Neural progenitor cell (in vitro differentiated cells): ENCODE results near the gene TRIM47. TPM values are rescaled to one million over a fixed set of nuclear protein-coding genes. Genes with fewer than 3 reads are reported as not detected.

ENCODE experiments used
- DNase-seq: peaks from one replicate; pipeline ENCODE4 v3.0.0-alpha.2; 2016; ENCODE audit warnings: low spot score
- H2AFZ ChIP-seq: fragments of 200-600 bp; sonication (generic); replicated peaks from 2 replicates; pipeline ENCODE4 v1.6.1; 2016; ENCODE audit warnings: antibody characterized with exemption
- H3F3A ChIP-seq: fragments of 200-600 bp; sonication (generic); 2 replicates; pipeline ENCODE4 v1.6.1; 2016; ENCODE audit warnings: antibody characterized with exemption, low read depth
- H3K27ac ChIP-seq: fragments of 200-600 bp; sonication (generic); 2 replicates; pipeline ENCODE4 v1.5.1; 2016; ENCODE audit warnings: mild to moderate bottlenecking
- H3K27me3 ChIP-seq: fragments of 200-600 bp; sonication (generic); 2 replicates; pipeline ENCODE4 v1.6.1; 2016; ENCODE audit warnings: mild to moderate bottlenecking, moderate library complexity
- H3K36me3 ChIP-seq: fragments of 200-600 bp; sonication (generic); 2 replicates; pipeline ENCODE4 v1.5.1; 2016
- H3K4me1 ChIP-seq: fragments of 200-600 bp; sonication (generic); 2 replicates; pipeline ENCODE4 v1.6.1; 2016; ENCODE audit warnings: mixed run types
- H3K4me2 ChIP-seq: fragments of 200-600 bp; sonication (generic); 2 replicates; pipeline ENCODE4 v1.6.1; 2016
- H3K4me3 ChIP-seq: fragments of 200-600 bp; sonication (generic); 2 replicates; pipeline ENCODE4 v1.5.1; 2016
- H3K79me2 ChIP-seq: fragments of 200-600 bp; sonication (generic); 2 replicates; pipeline ENCODE4 v1.6.1; 2016; ENCODE audit warnings: low read depth
- H3K9ac ChIP-seq: fragments of 200-600 bp; sonication (generic); 2 replicates; pipeline ENCODE4 v1.6.1; 2016
- H3K9me3 ChIP-seq: fragments of 200-600 bp; sonication (generic); 2 replicates; pipeline ENCODE4 v1.5.1; 2016; ENCODE audit warnings: low read depth
- H4K20me1 ChIP-seq: fragments of 200-600 bp; sonication (generic); 2 replicates; pipeline ENCODE4 v1.6.1; 2016; ENCODE audit warnings: low read depth
- H3K27ac Mint-ChIP-seq: 3 replicates; pipeline ENCODE4 v1.8.0; 2021; ENCODE audit warnings: mixed read lengths
- H3K27me3 Mint-ChIP-seq: 2 replicates; pipeline ENCODE4 v1.8.0; 2022; ENCODE audit warnings: low read depth, mild to moderate bottlenecking, inconsistent platforms, moderate library complexity, mixed read lengths; ENCODE audit not compliant: insufficient read depth
- H3K36me3 Mint-ChIP-seq: 3 replicates; pipeline ENCODE4 v1.8.0; 2021; ENCODE audit warnings: mixed read lengths
- H3K4me1 Mint-ChIP-seq: 3 replicates; pipeline ENCODE4 v1.8.0; 2021; ENCODE audit warnings: mixed read lengths
- H3K4me3 Mint-ChIP-seq: 3 replicates; pipeline ENCODE4 v1.8.0; 2021; ENCODE audit warnings: mild to moderate bottlenecking, moderate library complexity, mixed read lengths
- H3K9me3 Mint-ChIP-seq: 3 replicates; pipeline ENCODE4 v1.8.0; 2020; ENCODE audit warnings: mixed read lengths
- EZH2 ChIP-seq: fragments of 200-600 bp; sonication (generic); IDR thresholded peaks from 2 replicates; pipeline ENCODE4 v1.6.1; 2017; ENCODE audit warnings: antibody characterized with exemption, mild to moderate bottlenecking, moderate library complexity
- EZH2phosphoT487 ChIP-seq: fragments of 200-600 bp; sonication (generic); IDR thresholded peaks from 2 replicates; pipeline ENCODE4 v1.6.1; 2017; ENCODE audit warnings: antibody characterized with exemption
- total RNA-seq: library from RNA; depleted of rRNA; stranded (reverse); fragments of >200 nt; gene quantifications from 2 replicates; pipeline ENCODE4 v1.2.3, GENCODE V29; 2015; ENCODE audit warnings: low replicate concordance
- TF ChIP-seq, protein P1 (sequence below): fragments of 200-600 bp; sonication (generic); IDR thresholded peaks from 2 replicates; pipeline ENCODE4 v1.5.1; 2017; ENCODE audit warnings: antibody characterized with exemption, mild to moderate bottlenecking

TRIM47 gene
- total RNA-seq, 1 donor from 2014 or later: 1.3 TPM

DNA sequence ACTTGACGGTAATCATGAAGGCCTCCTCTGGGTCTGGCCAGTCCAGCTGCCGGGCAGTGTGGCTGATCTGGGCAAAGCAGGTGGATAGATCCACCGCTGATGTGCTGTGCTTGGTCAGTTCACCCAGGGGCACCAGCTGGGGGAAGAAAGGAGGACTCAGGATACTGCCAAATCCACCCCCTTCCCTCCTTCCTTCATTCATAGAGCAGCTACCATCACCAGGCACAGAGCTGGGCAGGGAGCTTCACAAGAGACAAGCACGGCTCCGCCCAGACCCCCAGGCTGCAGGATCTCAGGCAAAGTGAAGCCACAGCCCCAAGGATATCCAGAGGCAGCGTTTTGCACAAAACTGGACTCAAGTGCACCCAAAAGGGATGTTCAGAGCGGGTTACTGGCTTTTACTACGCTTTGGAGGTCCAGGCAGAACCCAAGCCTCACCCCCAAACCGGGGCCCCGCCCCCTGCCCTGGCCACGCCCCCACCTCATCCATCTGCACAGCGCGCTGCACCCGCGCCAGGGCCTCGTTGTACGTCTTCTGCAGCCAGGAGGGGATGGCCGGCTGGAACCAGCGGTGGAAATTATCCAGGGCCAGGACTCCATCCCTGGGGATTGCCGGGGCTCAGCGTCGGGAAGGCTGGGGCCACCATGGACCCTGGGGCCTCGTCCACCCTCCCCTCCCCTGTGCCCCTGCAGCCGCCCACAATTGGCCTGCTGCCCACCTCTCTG is 43.3 kb downstream of the TRIM47 start:
- no peaks in the 10 kb centered on the region for H3K36me3 ChIP-seq
- H3K27me3 ChIP-seq: no peaks in the 10 kb centered on the region
- peak; percentile 45 for DNase-seq
- Mint-ChIP-seq H3K4me1 (peaks cover 12% of the 10 kb centered on the region), H3K9me3 (no peaks in the 10 kb centered on the region), H3K36me3 (no peaks in the 10 kb centered on the region), H3K27me3 (peaks cover 5% of the 10 kb centered on the region), H3K4me3 (no peak overlapping the region), H3K27ac (no peak overlapping the region)
- H3K9ac ChIP-seq: no peak overlapping the region
- peaks cover 11% of the 10 kb centered on the region for H3K4me1 ChIP-seq
- TF ChIP-seq EZH2phosphoT487: no peak
- TF ChIP-seq, protein P1, sequence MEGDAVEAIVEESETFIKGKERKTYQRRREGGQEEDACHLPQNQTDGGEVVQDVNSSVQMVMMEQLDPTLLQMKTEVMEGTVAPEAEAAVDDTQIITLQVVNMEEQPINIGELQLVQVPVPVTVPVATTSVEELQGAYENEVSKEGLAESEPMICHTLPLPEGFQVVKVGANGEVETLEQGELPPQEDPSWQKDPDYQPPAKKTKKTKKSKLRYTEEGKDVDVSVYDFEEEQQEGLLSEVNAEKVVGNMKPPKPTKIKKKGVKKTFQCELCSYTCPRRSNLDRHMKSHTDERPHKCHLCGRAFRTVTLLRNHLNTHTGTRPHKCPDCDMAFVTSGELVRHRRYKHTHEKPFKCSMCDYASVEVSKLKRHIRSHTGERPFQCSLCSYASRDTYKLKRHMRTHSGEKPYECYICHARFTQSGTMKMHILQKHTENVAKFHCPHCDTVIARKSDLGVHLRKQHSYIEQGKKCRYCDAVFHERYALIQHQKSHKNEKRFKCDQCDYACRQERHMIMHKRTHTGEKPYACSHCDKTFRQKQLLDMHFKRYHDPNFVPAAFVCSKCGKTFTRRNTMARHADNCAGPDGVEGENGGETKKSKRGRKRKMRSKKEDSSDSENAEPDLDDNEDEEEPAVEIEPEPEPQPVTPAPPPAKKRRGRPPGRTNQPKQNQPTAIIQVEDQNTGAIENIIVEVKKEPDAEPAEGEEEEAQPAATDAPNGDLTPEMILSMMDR: no peak
- no peak for TF ChIP-seq EZH2
- H3K9me3 ChIP-seq: no peaks in the 10 kb centered on the region
- H3K4me2 ChIP-seq: no peak overlapping the region
- H3K27ac ChIP-seq: no peak overlapping the region
- H2AFZ ChIP-seq: no peak overlapping the region
- H3K4me3 ChIP-seq: no peak overlapping the region
- H3K79me2 ChIP-seq: no peaks in the 10 kb centered on the region
- peaks cover 6% of the 10 kb centered on the region for H3F3A ChIP-seq
- no peaks in the 10 kb centered on the region for H4K20me1 ChIP-seq

DNA sequence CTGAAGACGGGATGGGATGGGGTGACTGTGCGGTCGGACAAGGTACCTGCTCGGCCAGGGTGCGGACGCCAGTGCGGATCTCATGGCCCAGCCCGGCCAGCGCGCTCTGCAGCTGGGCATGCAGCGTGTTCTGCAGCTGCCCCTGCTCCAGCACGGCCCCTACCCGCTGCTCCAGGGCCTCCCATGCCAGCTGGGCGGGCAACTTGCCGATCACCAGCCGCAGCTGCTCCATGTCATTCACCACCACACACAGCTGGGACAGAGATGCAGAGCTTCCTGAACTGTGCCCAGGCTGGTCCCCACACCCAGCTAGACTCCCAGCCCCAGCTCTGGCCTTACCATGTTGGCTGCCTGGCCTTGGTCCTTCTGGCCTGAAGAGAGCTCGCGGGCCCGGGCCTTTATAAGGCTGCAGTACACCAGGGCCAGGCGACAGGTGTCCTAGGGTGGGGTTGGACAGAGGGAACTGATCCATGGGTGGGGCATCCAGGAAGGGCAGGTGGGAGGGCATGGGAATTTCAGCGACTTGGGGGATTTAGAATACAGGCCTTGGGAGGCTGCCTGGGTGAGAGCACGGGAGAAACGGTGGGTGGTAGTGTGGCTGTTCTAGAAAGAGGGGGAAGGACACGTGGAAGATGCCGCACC is 44.0 kb downstream of the TRIM47 start:
- Histone ChIP-seq H3F3A (peaks cover 6% of the 10 kb centered on the region), H2AFZ (no peak overlapping the region), H3K4me3 (no peak overlapping the region), H3K79me2 (no peaks in the 10 kb centered on the region), H3K27ac (no peak overlapping the region), H3K4me1 (peaks cover 11% of the 10 kb centered on the region), H3K27me3 (no peaks in the 10 kb centered on the region), H3K36me3 (no peaks in the 10 kb centered on the region), H3K4me2 (no peak overlapping the region), H4K20me1 (no peaks in the 10 kb centered on the region), H3K9me3 (no peaks in the 10 kb centered on the region), H3K9ac (no peak overlapping the region)
- H3K4me3 Mint-ChIP-seq: no peak overlapping the region
- peaks cover 8% of the 10 kb centered on the region for H3K27me3 Mint-ChIP-seq
- H3K4me1 Mint-ChIP-seq: peaks cover 12% of the 10 kb centered on the region
- no peak overlapping the region for H3K27ac Mint-ChIP-seq
- H3K36me3 Mint-ChIP-seq: no peaks in the 10 kb centered on the region
- H3K9me3 Mint-ChIP-seq: no peaks in the 10 kb centered on the region
- no peak for DNase-seq
- TF ChIP-seq EZH2 (no peak), EZH2phosphoT487 (no peak)
- TF ChIP-seq, protein P1: no peak

DNA sequence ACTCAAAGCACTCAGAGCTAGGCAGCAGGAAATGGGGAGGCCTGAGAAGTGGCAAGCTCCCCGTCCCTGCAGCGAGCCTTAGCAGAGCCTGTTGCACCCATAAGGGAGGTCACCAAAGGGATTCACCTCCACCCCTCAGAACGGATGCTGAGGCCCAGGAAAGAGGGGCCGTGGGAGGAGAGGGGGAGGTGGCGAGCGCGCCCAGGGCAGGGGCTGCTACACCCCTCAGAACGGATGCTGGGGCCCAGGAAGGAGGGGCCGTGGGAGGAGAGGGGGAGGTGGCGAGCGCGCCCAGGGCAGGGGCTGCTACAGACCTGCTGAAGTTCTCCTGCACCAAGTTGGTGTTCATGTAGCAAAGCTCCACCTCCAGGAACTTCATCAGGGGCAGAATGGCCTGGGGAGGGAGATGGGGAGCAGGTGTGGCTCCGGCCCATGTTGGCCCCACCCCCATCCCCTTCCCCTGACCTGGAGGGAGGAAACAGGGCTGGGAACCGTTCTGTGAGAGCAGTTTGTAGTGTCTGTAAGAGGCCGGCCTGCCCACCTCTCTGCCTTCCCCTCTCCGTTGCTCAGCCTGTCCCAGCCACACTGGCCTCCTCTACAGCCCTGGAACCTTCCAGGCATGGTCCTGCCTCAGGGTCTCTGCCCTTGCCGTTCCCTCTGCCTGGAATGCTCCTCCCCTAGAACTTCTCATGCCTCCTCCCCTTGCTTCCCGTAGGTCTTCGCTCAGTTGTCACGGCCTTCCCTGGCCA is 45.6 kb downstream of the TRIM47 start:
- Histone ChIP-seq H3K9ac (no peak overlapping the region), H3K36me3 (no peaks in the 10 kb centered on the region), H3K27me3 (no peaks in the 10 kb centered on the region), H3K4me1 (peaks cover 17% of the 10 kb centered on the region), H3K27ac (no peak overlapping the region), H3K4me3 (no peak overlapping the region), H2AFZ (peak overlapping the region; percentile 90), H4K20me1 (no peaks in the 10 kb centered on the region), H3K79me2 (no peaks in the 10 kb centered on the region), H3F3A (peaks cover 19% of the 10 kb centered on the region), H3K9me3 (no peaks in the 10 kb centered on the region), H3K4me2 (peak overlapping the region; percentile 27)
- H3K36me3 Mint-ChIP-seq: no peaks in the 10 kb centered on the region
- TF ChIP-seq EZH2 (no peak), EZH2phosphoT487 (no peak)
- TF ChIP-seq, protein P1: no peak
- H3K4me1 Mint-ChIP-seq: peaks cover 18% of the 10 kb centered on the region
- peaks cover 8% of the 10 kb centered on the region for H3K27me3 Mint-ChIP-seq
- no peaks in the 10 kb centered on the region for H3K9me3 Mint-ChIP-seq
- peak overlapping the region; percentile 0 for H3K27ac Mint-ChIP-seq
- peak overlapping the region; percentile 37 for H3K4me3 Mint-ChIP-seq
- DNase-seq: no peak
